ENCODE results near the gene KCNJ9.

The KCNJ9 gene

GRCh38 chr1:160074865-160075264 is 6.5 kb upstream of the KCNJ9 start:
- in situ Hi-C loops (cut with HindIII; ENCODE audit: low sequenced_read_pairs) = no loop called here
- DNase-seq (ENCODE audit: low read depth, low spot score) = no peak
- H3K4me3 ChIP-seq (ENCODE audit: low read depth, low read length) = no peak overlapping the region
- no peak for TF ChIP-seq CTCF (IDR thresholded peaks at IDR 0.05; ENCODE audit: low read depth, low read length)

DNA sequence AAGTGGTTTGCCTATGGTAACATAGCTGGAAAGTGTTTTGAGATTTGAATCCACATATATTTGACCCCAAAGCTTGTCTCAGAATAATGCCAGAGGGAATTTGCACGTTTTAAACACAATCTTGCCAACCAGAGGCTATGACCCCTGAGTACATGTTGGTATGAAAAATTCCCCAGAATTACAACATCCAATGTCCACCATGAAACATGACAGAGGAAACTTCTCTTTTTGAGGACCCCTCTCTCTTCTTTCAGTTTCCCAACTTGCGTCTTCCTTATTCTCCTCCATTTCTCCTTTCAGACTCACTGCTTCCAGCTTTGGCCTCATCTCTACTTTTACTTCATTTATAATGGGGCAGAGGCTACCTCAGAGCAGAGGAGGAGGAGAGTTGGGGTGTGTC is 5.5 kb upstream of the KCNJ9 start:
- in situ Hi-C loops (cut with HindIII; ENCODE audit: low sequenced_read_pairs) = no loop called here
- TF ChIP-seq CTCF (IDR thresholded peaks at IDR 0.05; ENCODE audit: low read depth, low read length) = no peak
- no peak overlapping the region for H3K4me3 ChIP-seq (ENCODE audit: low read depth, low read length)
- DNase-seq (ENCODE audit: low read depth, low spot score) = no peak

DNA sequence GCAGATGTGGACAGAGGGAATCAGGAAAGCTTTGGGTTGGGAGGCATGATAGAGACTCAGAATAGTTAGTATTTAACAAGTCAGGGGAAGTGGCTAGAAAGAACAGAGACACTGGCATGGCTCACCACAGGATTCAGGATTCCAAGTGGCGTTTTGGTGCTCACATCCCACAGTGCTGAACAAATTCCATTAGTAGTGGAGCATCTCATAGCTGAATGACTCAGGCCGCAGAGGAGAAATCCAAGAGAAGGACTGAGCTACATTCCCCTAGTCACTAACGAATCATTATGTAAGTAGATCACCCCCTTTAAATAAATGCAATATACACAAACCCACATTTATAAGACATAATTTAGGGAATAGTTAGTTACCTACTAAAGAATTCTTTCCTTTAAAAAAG is 5.0 kb upstream of the KCNJ9 start:
- no peak for TF ChIP-seq CTCF (IDR thresholded peaks at IDR 0.05; ENCODE audit: low read depth, low read length)
- in situ Hi-C loops (cut with HindIII; ENCODE audit: low sequenced_read_pairs) = no loop called here
- no peak overlapping the region for H3K4me3 ChIP-seq (ENCODE audit: low read depth, low read length)
- peak; percentile 34 for DNase-seq (ENCODE audit: low read depth, low spot score)

GRCh38 chr1:160077486-160077885 is 3.9 kb upstream of the KCNJ9 start:
- no peak for TF ChIP-seq CTCF (IDR thresholded peaks at IDR 0.05; ENCODE audit: low read depth, low read length)
- H3K4me3 ChIP-seq (ENCODE audit: low read depth, low read length) = no peak overlapping the region
- in situ Hi-C loops (cut with HindIII; ENCODE audit: low sequenced_read_pairs) = no loop called here
- DNase-seq (ENCODE audit: low read depth, low spot score) = no peak

DNA sequence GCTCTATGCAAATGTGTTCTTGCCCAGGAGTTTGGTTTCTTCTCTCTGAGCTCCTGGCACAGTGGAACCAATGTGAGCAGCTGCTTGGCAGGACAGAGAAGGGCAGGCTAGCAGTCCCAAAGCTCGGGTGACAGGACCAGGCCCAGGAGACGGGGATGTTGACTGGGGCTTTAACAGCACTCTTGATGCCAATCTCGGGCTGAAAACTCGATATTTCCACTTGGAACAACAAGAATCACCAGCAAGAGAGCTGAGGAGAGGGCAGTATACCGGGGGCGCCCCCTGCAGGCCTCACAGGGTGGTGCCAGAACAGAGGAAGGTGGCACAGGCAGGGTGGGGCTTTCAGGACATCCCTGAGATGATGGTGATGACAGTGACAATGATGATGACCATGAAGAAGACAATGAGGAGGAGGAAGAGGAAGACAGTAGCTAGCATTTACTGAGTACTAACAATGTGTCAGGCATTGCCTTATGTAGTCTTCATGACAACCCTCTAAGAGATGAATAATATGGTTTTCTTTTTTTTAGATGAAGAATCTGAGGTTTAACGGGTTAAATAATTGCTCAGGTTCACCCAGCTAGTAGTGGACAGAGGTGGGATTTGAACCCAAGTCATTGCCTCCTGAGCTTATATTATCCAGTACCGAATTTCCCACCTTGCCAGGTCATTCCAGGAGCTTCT is 2.7 kb upstream of the KCNJ9 start:
- DNase-seq (ENCODE audit: low read depth, low spot score) = no peak
- in situ Hi-C loops (cut with HindIII; ENCODE audit: low sequenced_read_pairs) = no loop called here
- H3K4me3 ChIP-seq (ENCODE audit: low read depth, low read length) = no peak overlapping the region
- peak; percentile 82 for TF ChIP-seq CTCF (IDR thresholded peaks at IDR 0.05; ENCODE audit: low read depth, low read length)

DNA sequence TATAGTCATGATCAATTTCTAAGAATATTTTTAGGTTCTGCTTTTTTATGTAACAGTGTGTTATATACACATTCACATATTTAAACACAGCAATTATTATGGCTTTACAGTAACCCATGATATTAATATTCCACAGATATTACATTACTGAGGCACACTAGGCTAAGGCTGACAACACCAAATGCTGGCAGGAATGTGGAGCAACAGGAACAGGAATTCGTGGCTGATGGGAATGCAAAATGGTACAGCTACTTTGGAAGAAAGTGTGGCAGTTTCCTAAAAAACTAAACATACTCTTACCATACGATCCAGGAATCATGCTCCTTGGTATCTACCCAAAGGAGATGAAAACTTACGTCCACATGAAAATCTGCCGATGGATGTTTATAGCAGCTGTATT is 1.9 kb upstream of the KCNJ9 start:
- no peak for TF ChIP-seq CTCF (IDR thresholded peaks at IDR 0.05; ENCODE audit: low read depth, low read length)
- H3K4me3 ChIP-seq (ENCODE audit: low read depth, low read length) = no peak overlapping the region
- DNase-seq (ENCODE audit: low read depth, low spot score) = no peak
- in situ Hi-C loops (cut with HindIII; ENCODE audit: low sequenced_read_pairs) = no loop called here
